SK-N-SH (cell line): ENCODE data around the gene CRYBG3. TPM values are rescaled to one million over a fixed set of nuclear protein-coding genes. Genes with fewer than 3 reads are reported as not detected.

ENCODE experiments used
- CTCF ChIA-PET: fragments of 300-600, 350-600 bp; formaldehyde crosslinking; extraction: SDS; loops from one replicate; lab custom pipeline; 2021; lab: Yijun Ruan, JAX
- POLR2A ChIA-PET: fragments of 350-600 bp; sonication (Branson Sonifier 250); formaldehyde crosslinking; extraction: SDS; loops from one replicate; lab custom pipeline; 2020; ENCODE audit warnings: antibody characterized with exemption, inconsistent platforms; lab: Yijun Ruan, JAX
- DNase-seq: peaks from one replicate; pipeline ENCODE4 v3.0.0; 2012
- H2AFZ ChIP-seq: fragments of 200-600 bp; sonication (generic); 2 replicates; pipeline ENCODE4 v1.8.1; 2016; ENCODE audit warnings: antibody characterized with exemption, mild to moderate bottlenecking, low read depth
- H3F3A ChIP-seq: fragments of 200-600 bp; sonication (generic); replicated peaks from 2 replicates; pipeline ENCODE3; 2016; ENCODE audit warnings: antibody characterized with exemption, mild to moderate bottlenecking; ENCODE audit not compliant: insufficient read depth
- H3K27ac ChIP-seq, 2 experiments: fragments of 200-500 bp in 1 of 2; fragments of 200-600 bp in 1 of 2; sonication (Bioruptor generic) in 1 of 2; sonication (generic), shearing (Covaris generic) in 1 of 2; 2 replicates each; pipeline versions ENCODE4 v1.5.1 to v1.6.1; 2014 to 2016; ENCODE audit warnings: low read depth in 2 of 2, inconsistent platforms in 1 of 2, low read length in 1 of 2, mild to moderate bottlenecking in 1 of 2, mixed read lengths in 1 of 2
- H3K27me3 ChIP-seq: fragments of 200-600 bp; sonication (generic), shearing (Covaris generic); 2 replicates; pipeline ENCODE4 v1.6.1; 2016; ENCODE audit warnings: mixed run types; ENCODE audit not compliant: insufficient read depth
- H3K36me3 ChIP-seq, 2 experiments: fragments of 200-500 bp in 1 of 2; fragments of 200-600 bp in 1 of 2; sonication (Bioruptor generic) in 1 of 2; sonication (generic) in 1 of 2; replicated peaks in 1 of 2; 2 replicates each; pipeline versions ENCODE3 to v1.5.1; 2014 to 2016; ENCODE audit warnings: low read length in 1 of 2, mild to moderate bottlenecking in 1 of 2; ENCODE audit not compliant: insufficient read depth in 2 of 2, control insufficient read depth in 1 of 2
- H3K4me1 ChIP-seq, 2 experiments: fragments of 200-500 bp in 1 of 2; fragments of 200-600 bp in 1 of 2; sonication (Bioruptor generic) in 1 of 2; sonication (generic), shearing (Covaris generic) in 1 of 2; 2 replicates each; pipeline versions ENCODE4 v1.5.1 to v1.6.1; 2014 to 2016; ENCODE audit warnings: low read depth in 1 of 2, low read length in 1 of 2, mixed run types in 1 of 2; ENCODE audit not compliant: insufficient read depth in 2 of 2, control insufficient read depth in 1 of 2
- H3K4me2 ChIP-seq: fragments of 200-600 bp; sonication (generic), shearing (Covaris generic); 2 replicates; pipeline ENCODE4 v1.6.1; 2017; ENCODE audit warnings: mixed run types
- H3K4me3 ChIP-seq, 2 experiments: fragments of 200-500 bp in 1 of 2; fragments of 200-600 bp in 1 of 2; sonication (Bioruptor generic) in 1 of 2; sonication (generic), shearing (Covaris generic) in 1 of 2; 2 replicates each; pipeline versions ENCODE4 v1.5.1 to v1.8.1; 2014 to 2016; ENCODE audit warnings: low read depth in 2 of 2, inconsistent platforms in 1 of 2, low read length in 1 of 2, mild to moderate bottlenecking in 1 of 2, mixed read lengths in 1 of 2, moderate library complexity in 1 of 2
- H3K79me2 ChIP-seq: fragments of 200-600 bp; sonication (generic); 2 replicates; pipeline ENCODE4 v1.8.1; 2017; ENCODE audit warnings: mild to moderate bottlenecking; ENCODE audit not compliant: insufficient read depth
- H3K9ac ChIP-seq: fragments of 200-600 bp; sonication (generic); 2 replicates; pipeline ENCODE4 v1.6.1; 2017; ENCODE audit warnings: mixed run types
- H3K9me2 ChIP-seq: fragments of 200-600 bp; sonication (generic); 2 replicates; pipeline ENCODE4 v1.6.1; 2017; ENCODE audit warnings: mixed run types
- H3K9me3 ChIP-seq: fragments of 200-600 bp; sonication (generic); 2 replicates; pipeline ENCODE4 v1.6.1; 2017; ENCODE audit warnings: mixed run types, mild to moderate bottlenecking, moderate library complexity
- H4K20me1 ChIP-seq: fragments of 200-600 bp; sonication (generic); 2 replicates; pipeline ENCODE4 v1.6.1; 2017; ENCODE audit warnings: mild to moderate bottlenecking, mixed run types; ENCODE audit not compliant: insufficient read depth
- CTCF ChIP-seq: fragments of 200-600 bp; sonication (generic); IDR thresholded peaks from 2 replicates; pipeline ENCODE4 v1.6.1; 2017; ENCODE audit warnings: antibody characterized with exemption, mild to moderate bottlenecking, moderate library complexity
- GATA2 ChIP-seq: sonication (generic); formaldehyde crosslinking; IDR thresholded peaks from 2 replicates; pipeline ENCODE4 v1.5.0; 2020; ENCODE audit warnings: mild to moderate bottlenecking, missing genetic modification reagents
- IRF3 ChIP-seq: fragments of 150-350 bp; IDR thresholded peaks from 2 replicates; pipeline ENCODE4 v1.6.1; 2016; ENCODE audit warnings: mild to moderate bottlenecking, low read depth, low read length
- NFIC ChIP-seq: IDR thresholded peaks from 2 replicates; pipeline ENCODE4 v1.4.0; 2012; ENCODE audit warnings: borderline replicate concordance
- POLR2AphosphoS5 ChIP-seq: IDR thresholded peaks from 2 replicates; pipeline ENCODE4 v1.6.1; 2012; ENCODE audit warnings: low read depth, low read length
- RCOR1 ChIP-seq: fragments of 150-350 bp; IDR thresholded peaks from 2 replicates; pipeline ENCODE4 v1.6.1; 2017; ENCODE audit warnings: antibody characterized with exemption, low read length
- REST ChIP-seq: IDR thresholded peaks from 2 replicates; pipeline ENCODE4 v1.6.1; 2012; ENCODE audit warnings: mild to moderate bottlenecking, low read depth, low read length, moderate library complexity
- TAF1 ChIP-seq: IDR thresholded peaks from 2 replicates; pipeline ENCODE4 v1.6.1; 2012; ENCODE audit warnings: low read depth, mild to moderate bottlenecking, low read length, moderate library complexity, borderline replicate concordance
- USF1 ChIP-seq: IDR thresholded peaks from 2 replicates; pipeline ENCODE4 v1.4.0; 2012; ENCODE audit warnings: low read depth, borderline replicate concordance
- USF2 ChIP-seq: fragments of 150-350 bp; IDR thresholded peaks from 2 replicates; pipeline ENCODE4 v1.6.1; 2017; ENCODE audit warnings: antibody characterized with exemption, low read length, low read depth, borderline replicate concordance
- ZBTB33 ChIP-seq: IDR thresholded peaks from 2 replicates; pipeline ENCODE4 v1.4.0; 2012; ENCODE audit warnings: low read depth, borderline replicate concordance
- WGBS: methylation state at CpG from one replicate; pipeline ENCODE4 v1.1.6; 2017; ENCODE audit warnings: low lambda C conversion rate; 5-methylcytosine and 5-hydroxymethylcytosine counted together
- polyA plus RNA-seq, 3 experiments: library from polyadenylated mRNA; depleted of rRNA; stranded (reverse); fragments of >200 nt; gene quantifications; 2 replicates each; pipeline ENCODE4 v1.2.3, GENCODE V29; 2012

Gene CRYBG3
- polyA plus RNA-seq, 1 of the 3 experiments (the other 2 are of a cell fraction) = 2.4 TPM

GRCh38 chr3:97948351-97949109 is 126.7 kb downstream of the CRYBG3 start (continued):
- no peak for TF ChIP-seq USF2
- no peak for TF ChIP-seq ZBTB33
- TF ChIP-seq REST = no peak
- TF ChIP-seq TAF1 = no peak
- TF ChIP-seq, all 33 proteins: peak for 0

- no peak overlapping the region for H3K4me3 ChIP-seq
- TF ChIP-seq REST (no peak), GATA2 (CRISPR knock-in tag) (no peak), NFIC (no peak), CTCF (no peak), POLR2AphosphoS5 (no peak), USF1 (no peak), IRF3 (no peak), RCOR1 (no peak), TAF1 (no peak)
- TF ChIP-seq, all 33 proteins: peak for 0
- Histone ChIP-seq H3K27me3 (no peaks in the 10 kb centered on the region), H3K4me2 (no peak overlapping the region), H3K4me1 (no peaks in the 10 kb centered on the region; a peak in 1 of 4 replicates), H3K9me2 (no peaks in the 10 kb centered on the region), H2AFZ (no peak overlapping the region), H3K27ac (no peak overlapping the region), H3K79me2 (no peaks in the 10 kb centered on the region), H3F3A (no peaks in the 10 kb centered on the region), H3K36me3 (peaks cover 50 to 94% of the 10 kb centered on the region in 2 experiments), H3K9ac (no peak overlapping the region), H3K9me3 (no peaks in the 10 kb centered on the region), H4K20me1 (no peaks in the 10 kb centered on the region)
- CTCF ChIA-PET = no interaction called here
- 100% methylated on average over 1 of the region's 2 CpGs for WGBS
- DNase-seq = no peak
- POLR2A ChIA-PET = no interaction called here
These were observed 127.3 kb downstream of the CRYBG3 start for GRCh38 chr3:97949110-97949485.
